ENCODE results near the gene CTTNBP2. TPM values are rescaled to one million over a fixed set of nuclear protein-coding genes. Genes with fewer than 3 reads are reported as not detected.

CTTNBP2 gene
- total and polyA plus RNA-seq, 10 of the 15 experiments (the other 5 are each of a cell fraction or from before 2014, with no cell fraction given): 0.04 to 0.43 TPM; not detected in 8

- TF ChIP-seq E4F1 (IDR thresholded peaks at IDR 0.05; ENCODE audit: borderline replicate concordance, partially characterized antibody) (no peak), BMI1 (IDR thresholded peaks at IDR 0.05; ENCODE audit: borderline replicate concordance) (no peak), TCF3 (IDR thresholded peaks at IDR 0.05; ENCODE audit: borderline replicate concordance, insufficient read depth, low read depth, low read length) (no peak), FOXK2 (IDR thresholded peaks at IDR 0.05) (no peak), TCF7 (IDR thresholded peaks at IDR 0.05; ENCODE audit: borderline replicate concordance) (no peak), EGR1 (IDR thresholded peaks at IDR 0.05; ENCODE audit: borderline replicate concordance in 1 of 2, low read depth in 2 of 2, low read length in 2 of 2) (no peak), HDGF (IDR thresholded peaks at IDR 0.05) (no peak), RELB (IDR thresholded peaks at IDR 0.05; ENCODE audit: low read depth) (no peak), LARP7 (IDR thresholded peaks at IDR 0.05) (no peak), ZNF24 (IDR thresholded peaks at IDR 0.05) (no peak), MXI1 (IDR thresholded peaks at IDR 0.05; ENCODE audit: low read depth, low read length) (no peak), SPI1 (IDR thresholded peaks at IDR 0.05; ENCODE audit: borderline replicate concordance, insufficient read depth, low read depth, low read length) (no peak), PBX3 (IDR thresholded peaks at IDR 0.05; ENCODE audit: insufficient replicate concordance, low read depth, low read length) (no peak)
Observed at GRCh38 chr7:117896339-117896738, 23.1 kb upstream of the CTTNBP2 start (continued).
